ENCODE data around the gene OR5AK2.
"Not testable (repeated sequence)": the region's sequence is repeated elsewhere in the genome, so short reads cannot be mapped to it uniquely, and the experiment has no call there.

OR5AK2 gene

GRCh38 chr11:56988614-56989013 is at the start of gene OR5AK2:
TSS of gene OR5AK2 (plus strand) at chr11:56988914. CDS start at chr11:56988914, 0 bp downstream.
- no peak for DNase-seq

- DNase-seq = not testable (repeated sequence)
These were observed 43.2 kb upstream of the OR5AK2 start for GRCh38 chr11:56945526-56945925.

- no peak for DNase-seq
These were observed 39.7 kb upstream of the OR5AK2 start for GRCh38 chr11:56948991-56949515.

GRCh38 chr11:56950510-56950909 is 38.2 kb upstream of the OR5AK2 start:
- DNase-seq = no peak

GRCh38 chr11:56953907-56954306 is 34.8 kb upstream of the OR5AK2 start:
- DNase-seq = not testable (repeated sequence)

- no peak for DNase-seq
These were observed 27.1 kb upstream of the OR5AK2 start for GRCh38 chr11:56961609-56962008.

GRCh38 chr11:56967726-56968125 is 21.0 kb upstream of the OR5AK2 start:
- DNase-seq = no peak

GRCh38 chr11:56968524-56968923 is 20.2 kb upstream of the OR5AK2 start:
- DNase-seq = no peak

- no peak for DNase-seq
These were observed 11.4 kb upstream of the OR5AK2 start for GRCh38 chr11:56977314-56977713.

- no peak for DNase-seq
These were observed 2.0 kb downstream of the OR5AK2 start for GRCh38 chr11:56990702-56991101.

- no peak for DNase-seq
These were observed 5.8 kb downstream of the OR5AK2 start for GRCh38 chr11:56994532-56994931.

- DNase-seq = no peak
These were observed 13.1 kb downstream of the OR5AK2 start for GRCh38 chr11:57001674-57002401.

GRCh38 chr11:57008373-57008772 is 19.7 kb downstream of the OR5AK2 start:
- no peak for DNase-seq

- DNase-seq = no peak
These were observed 27.0 kb downstream of the OR5AK2 start for GRCh38 chr11:57015679-57016078.

GRCh38 chr11:57031556-57031955 is 42.8 kb downstream of the OR5AK2 start:
- no peak for DNase-seq
